Activated CD4-positive, alpha-beta T cell treated with anti-CD3 and anti-CD28 coated beads, Interleukin-2, amount 50 U/mL, for 4 hours (primary cell): ENCODE data around the gene AMER1.

Experiments
- DNase-seq, 2 experiments: peaks; one replicate each; pipeline ENCODE4 v3.0.0-alpha.2; 2020

Gene AMER1

DNA sequence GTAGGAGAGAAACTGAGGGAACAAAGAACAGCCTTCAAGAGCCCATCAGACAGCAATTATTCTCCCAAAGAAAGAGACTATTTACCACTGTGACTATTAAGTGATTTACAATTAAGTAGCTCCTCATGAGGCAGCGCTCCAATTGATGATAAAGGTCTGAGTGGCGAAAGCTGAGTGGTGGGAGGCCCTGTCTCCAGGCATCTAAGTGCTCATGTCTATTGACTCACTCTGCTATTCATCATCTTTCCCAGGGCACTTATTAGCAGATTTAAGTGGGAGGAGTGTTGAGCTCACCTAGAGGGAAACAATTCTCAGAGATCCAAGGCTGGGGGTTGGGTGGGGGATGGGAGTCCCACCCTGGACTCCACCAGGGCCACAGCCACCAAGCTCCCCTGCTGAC lies 23.3 kb downstream of the AMER1 start:
- DNase-seq: no peak

DNA sequence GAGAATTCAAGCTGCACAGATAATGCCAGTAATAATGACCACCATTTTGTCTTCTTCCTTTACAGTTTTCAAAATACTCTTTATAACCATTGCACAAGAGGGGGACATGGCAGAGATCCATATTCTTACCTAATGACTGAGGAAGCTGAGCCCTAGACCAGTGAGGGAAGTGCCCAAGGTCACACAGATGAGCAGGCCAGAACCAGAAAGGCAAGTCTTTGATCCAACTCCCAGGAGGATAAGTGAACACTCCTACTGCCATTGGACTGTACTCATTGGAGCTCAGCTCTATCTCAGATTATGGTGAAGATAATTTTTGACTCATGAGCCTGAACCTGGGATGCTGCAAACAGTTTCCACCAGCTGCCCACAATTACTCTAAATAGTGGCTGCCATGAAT lies 28.6 kb downstream of the AMER1 start:
- DNase-seq: no peak

DNA sequence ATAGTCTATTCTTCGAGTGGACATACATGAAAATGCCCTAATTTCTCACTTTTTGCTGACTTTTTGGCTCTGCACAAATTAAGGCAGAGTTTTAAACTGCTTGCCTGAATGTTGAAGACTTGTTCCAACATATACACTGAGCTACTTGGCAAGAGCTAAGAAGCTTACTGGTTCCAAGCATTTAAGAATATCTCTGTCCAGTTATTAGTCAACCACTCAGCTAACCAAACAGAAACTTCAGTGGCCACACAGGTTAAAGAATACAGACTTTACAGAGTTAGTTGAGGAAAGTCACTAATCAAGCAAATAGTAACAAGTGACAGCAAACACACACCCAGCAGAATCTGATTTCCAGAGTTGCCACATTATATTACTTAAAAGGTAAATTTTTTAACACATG lies 35.5 kb downstream of the AMER1 start:
- no peak for DNase-seq

DNA sequence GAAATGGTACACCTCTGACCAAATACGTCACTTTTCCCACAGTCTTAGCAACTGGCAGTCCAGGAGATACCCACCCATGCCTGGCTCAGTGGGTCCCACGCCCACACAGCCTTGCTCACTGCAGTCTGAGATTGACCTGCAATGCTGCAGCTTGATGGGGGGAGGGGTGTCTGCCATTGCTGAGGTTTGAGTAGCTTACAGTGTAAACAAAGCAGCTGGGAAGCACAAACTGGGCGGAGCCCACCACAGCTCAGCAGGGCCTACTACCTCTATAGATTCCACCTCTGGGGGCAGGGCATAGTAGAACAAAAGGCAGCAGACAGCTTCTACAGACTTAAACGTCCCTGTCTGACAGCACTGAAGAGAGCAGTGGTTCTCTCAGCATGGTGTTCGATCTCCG lies 52.7 kb downstream of the AMER1 start:
- DNase-seq: no peak

GRCh38 chrX:64151911-64152310 lies 53.6 kb downstream of the AMER1 start:
- no peak for DNase-seq

DNA sequence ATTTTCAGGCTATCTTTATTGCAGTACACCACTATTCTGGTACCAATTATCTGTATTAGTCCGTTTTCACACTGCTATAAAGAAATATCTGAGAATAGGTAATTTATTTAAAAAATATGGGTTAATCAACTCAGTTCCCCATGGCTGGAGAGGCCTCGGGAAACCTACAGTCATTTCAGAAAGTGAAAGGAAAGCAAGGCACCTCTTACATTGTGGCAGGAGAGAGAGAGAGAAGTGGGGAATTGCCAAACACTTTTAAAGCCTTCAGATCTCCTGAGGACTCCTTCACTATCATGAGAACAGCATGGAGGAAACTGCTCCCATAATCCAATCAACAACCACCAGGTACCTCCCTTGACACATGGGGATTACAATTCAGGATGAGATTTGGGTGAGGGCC lies 54.7 kb downstream of the AMER1 start:
- no peak for DNase-seq
